NCI-H1105 treated with DMSO at 0.1 percent for 48 hours (cell line): Measurements from ENCODE around the gene METRNL.

ENCODE experiments used
- DNase-seq: peaks from one replicate; lab custom pipeline; 2025; lab: John Stamatoyannopoulos, UW

The METRNL gene

DNA sequence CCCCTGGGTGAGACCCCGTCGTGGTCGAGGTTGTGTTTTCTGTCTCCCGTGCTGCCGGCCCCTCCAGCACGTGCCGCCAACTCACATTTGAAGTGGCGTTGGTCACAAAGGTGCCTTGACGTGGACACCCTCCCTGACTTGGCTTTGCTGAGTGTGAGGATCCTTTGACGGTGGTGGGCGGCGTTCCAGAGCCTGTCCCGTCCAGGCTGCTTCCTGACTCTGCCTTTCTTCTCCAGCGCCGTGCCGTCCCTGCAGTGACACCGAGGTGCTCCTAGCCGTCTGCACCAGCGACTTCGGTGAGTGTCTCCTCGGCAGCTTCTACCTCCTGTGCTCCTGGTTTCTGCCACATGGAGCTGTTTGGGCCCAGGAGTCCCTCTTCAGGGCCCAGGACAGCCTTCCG is 13.5 kb downstream of the METRNL start:
- DNase-seq: no peak

- no peak for DNase-seq
Measured at GRCh38 chr17:83093506-83093905, 14.1 kb downstream of the METRNL start.

DNA sequence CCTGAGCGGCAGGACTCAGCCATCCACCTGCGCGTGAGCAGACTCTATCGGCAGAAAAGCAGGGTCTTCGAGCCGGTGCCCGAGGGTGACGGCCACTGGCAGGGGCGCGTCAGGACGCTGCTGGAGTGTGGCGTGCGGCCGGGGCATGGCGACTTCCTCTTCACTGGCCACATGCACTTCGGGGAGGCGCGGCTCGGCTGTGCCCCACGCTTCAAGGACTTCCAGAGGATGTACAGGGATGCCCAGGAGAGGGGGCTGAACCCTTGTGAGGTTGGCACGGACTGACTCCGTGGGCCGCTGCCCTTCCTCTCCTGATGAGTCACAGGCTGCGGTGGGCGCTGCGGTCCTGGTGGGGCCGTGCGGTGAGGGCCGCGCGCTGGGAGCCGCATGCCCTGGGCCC is 14.9 kb downstream of the METRNL start:
- no peak for DNase-seq

- DNase-seq: no peak
Measured at GRCh38 chr17:83095016-83095415, 15.6 kb downstream of the METRNL start.

DNA sequence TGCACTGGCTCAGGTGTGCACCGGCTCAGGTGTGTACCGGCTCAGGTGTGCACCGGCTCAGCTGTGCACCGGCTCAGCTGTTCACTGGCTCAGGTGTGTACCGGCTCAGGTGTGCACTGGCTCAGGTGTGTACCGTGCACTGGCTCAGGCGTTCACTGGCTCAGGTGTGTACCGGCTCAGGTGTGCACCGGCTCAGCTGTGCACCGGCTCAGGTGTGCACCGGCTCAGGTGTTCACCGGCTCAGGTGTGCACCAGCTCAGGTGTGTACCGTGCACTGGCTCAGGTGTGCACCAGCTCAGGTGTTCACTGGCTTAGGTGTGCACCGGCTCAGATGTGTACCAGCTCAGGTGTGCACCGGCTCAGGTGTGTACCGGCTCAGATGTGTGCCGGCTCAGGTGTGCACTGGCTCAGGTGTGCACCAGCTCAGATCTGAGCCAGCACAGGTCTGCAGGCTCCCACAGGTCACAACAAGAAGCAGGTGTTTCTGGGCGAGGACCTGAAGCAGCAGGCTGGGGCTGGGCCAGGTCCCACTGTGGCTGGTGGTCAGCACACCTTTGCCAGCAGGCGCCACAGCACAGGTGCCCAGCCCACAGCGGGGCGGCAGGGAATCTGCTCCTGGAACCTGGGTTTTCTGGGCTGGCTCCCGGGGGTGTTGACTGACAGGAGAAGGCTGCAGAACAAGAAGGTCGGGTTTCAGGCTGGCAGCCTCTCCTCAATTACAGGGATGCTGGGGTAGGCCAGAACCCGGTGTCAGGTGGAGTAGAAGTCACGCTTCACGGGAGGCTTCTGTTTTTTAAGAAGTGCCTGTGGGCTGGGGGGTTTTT is 17.2 kb downstream of the METRNL start:
- no peak for DNase-seq

DNA sequence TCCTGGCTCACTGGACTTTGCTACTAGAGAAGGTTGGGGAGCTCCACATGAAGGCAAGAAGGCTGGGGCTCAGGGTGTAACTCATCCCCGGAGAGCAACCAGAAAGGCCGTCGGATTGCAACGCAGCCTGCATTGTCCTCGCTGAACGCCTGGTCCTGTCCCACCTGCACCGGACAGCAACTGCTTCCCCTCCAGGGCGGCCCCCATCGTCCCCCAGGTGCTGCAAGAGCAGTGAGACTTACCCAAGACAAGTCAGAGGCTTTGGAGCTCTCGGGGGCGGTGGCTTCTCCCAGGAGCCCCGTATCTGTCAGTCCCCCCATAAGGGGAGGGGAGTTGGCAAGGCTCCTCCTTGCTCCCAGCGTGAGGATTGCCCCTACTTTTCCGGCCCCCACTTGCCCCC is 18.4 kb downstream of the METRNL start:
- no peak for DNase-seq

DNA sequence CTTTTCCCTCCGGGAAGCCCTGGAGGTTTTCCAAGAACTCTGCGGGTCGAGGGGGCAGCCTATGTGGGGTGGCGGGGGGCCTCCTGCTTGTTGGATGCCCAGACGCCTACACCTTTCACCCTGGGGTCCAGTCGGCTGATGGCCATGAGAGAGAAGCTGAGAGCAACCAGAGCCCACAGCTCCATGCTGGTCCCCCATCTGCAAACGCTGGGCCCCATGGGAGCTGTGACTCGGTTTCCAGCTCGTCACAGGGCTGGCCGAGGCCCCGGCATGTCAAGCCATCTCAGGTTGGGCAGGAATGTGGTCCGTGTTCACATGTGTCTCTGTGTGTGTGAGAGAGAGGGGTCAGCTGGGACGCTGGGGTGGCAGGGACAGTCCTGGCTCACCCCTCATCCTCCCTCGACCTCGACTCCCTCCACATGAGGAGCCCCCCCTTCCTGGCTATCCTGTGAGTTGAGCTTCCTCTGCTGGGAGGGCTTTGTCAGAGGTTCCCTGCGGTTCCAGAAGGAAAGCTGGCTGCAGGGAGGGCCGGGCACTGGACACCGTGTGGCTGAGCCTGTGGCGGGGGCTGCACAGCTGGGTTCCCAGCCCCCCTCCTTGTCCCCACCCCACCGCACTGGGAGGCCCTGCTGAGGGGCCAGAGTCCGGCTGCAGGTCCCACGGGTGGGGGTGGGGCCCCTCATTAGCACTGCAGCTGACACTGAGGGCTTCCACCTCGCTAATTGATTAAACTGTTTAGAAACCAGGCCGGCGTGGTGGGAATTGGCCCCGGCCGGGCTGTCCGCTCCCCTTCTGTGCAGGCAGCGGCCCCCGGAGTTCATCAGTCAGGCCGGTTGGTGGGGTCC is 19.1 kb downstream of the METRNL start:
- no peak for DNase-seq

DNA sequence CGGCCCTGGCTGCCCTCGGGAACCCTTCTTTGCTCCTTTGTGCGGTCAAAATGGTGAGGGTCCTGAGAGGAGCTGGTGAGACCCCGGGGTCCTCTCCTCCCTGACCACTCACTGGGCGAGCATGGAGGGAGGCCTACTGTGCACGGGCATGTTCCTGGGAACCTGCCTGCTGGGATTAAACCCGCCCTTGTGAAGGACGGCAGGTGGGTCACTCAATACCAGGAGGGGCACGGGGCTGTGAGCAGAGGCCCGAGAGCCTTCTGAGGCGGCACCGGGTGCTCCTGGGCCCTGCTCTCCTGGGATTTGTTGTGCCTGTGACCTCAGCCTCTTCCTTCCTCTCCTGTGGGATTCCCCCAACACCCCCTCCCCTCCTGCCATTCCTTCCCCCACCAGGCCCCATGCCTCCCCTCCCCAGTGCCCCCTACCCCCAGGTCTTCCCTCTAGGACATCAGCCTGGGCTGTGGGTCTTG is 19.7 kb downstream of the METRNL start:
- DNase-seq: no peak

- peak; percentile 11 for DNase-seq
Measured at GRCh38 chr17:83099570-83100181, 20.3 kb downstream of the METRNL start.

DNA sequence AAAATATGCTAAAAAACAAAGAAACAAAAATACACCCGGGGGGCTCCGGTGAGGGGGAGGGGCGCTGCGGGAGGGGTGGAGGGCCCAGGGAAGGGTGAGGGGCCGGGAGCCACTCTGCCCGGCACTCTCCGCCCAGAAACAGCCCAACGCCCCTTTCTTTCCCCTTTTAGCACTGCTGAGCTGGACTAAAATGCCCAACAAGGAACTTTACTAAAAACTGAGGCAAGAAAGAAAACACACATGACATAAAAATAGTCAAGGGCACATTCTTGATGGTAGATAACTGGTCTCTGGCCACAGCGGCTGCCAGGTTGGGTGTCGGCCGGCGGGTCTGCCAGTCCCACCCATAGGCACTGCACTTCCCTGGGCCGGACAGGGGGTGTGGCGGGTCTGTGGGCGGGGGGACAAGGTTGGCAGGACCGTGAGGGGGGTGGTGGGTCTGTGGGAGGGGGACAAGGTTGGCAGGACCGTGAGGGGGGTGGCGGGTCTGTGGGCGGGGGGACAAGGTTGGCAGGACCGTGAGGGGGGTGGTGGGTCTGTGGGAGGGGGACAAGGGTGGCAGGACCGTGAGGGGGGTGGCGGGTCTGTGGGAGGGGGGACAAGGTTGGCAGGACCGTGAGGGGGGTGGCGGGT is 20.9 kb downstream of the METRNL start:
- DNase-seq: no peak

- peak; percentile 64 for DNase-seq
Measured at GRCh38 chr17:83100853-83101391, 21.5 kb downstream of the METRNL start.

- no peak for DNase-seq
Measured at GRCh38 chr17:83101805-83102480, 22.5 kb downstream of the METRNL start.

DNA sequence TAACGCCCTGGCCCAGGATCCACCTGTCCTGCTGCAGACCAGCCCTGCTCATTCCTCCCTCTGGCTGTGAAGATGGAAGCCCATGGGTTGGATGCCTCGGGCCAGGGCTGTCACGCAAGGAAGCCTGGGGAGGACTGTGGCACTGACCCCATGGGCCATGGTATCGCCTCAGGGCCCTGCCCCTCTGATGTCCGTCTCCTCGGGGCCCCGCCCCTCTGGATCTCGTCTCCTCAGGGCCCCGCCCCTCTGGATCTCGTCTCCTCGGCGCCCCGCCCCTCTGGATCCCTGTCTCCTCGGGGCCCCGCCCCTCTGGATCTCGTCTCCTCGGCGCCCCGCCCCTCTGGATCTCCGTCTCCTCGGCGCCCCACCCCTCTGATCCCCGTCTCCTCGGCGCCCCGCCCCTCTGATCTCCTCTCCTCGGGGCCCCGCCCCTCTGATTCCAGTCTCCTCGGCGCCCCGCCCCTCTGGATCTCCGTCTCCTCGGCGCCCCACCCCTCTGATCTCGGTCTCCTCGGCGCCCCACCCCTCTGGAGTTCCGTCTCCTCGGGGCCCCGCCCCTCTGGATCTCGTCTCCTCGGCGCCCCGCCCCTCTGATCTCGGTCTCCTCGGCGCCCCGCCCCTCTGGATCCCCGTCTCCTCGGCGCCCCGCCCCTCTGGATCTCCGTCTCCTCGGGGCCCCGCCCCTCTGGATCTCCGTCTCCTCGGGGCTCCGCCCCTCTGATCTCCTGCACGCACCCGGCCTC is 24.0 kb downstream of the METRNL start:
- peak; percentile 16 for DNase-seq

GRCh38 chr17:83103943-83104311 is 24.5 kb downstream of the METRNL start:
- DNase-seq: no peak

DNA sequence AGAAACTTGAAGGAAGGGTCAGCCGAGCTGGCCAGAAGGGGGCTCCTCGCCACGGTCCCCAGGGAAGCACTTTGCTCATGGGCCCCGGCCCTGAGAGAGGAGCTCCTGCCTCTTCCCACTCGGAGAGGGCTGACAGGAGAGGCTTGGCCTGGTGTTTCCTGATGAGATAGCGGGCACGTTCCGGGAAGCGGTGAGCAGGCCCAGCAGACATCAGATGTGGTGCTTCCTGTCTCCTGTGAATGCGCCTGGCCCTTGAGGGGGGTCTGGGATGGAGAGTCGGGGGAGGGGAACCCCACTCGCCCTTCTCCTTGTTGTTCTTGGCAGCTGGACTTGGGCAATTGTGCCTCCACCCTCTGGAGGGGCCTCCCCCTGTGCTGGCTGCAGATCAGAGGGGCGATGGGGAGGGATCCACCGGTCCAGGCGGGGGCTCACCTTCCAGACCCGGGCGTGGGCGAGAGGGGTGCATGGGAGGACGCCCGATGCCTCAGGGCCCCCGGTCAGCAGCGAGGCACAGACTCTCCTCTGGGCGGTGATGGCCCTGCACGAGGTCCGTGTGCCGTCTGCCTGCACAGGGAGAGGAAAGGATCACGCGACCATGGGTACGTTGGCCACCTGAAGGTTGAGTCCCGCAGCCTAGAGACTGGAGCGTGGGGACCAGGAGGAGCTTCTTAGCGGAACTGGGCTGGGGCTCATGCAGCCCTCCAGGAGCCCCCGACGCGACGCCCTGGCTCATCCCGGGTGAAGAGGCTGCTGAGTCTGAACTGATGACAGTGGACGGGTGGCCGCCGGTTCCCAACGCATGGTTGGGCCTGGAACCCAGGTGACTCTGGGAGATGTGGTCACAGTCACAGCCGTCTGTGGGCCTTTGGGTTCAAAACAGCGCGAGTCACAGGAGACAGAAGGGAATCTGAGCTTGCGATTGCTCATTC is 25.4 kb downstream of the METRNL start:
- no peak for DNase-seq

GRCh38 chr17:83105512-83105911 is 26.1 kb downstream of the METRNL start:
- DNase-seq: no peak

DNA sequence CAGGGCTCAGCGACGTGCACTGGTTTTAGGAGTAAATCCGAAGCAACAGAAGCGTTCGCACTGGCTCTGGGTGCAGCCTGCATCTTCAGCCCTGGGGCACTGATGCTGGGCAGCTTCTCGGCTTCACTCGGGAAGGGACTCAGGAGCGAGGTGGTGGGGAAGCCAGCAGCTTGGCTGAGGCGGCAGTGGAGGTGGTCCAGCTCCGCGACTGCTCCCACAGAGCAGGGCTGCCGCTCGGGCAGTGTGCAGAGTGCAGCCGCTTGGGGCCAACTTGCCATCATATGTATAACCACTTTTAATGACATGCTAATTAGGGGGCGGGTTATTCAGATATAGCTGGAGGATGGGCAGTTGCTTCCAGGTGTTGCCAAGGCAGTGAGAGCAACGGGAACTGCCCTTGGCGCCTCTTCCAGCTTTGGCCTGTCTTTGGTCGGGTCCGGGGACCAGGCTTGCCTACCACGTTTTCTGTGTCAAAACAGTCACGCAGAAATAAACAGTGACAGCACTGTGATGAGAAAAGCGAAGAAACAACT is 26.7 kb downstream of the METRNL start:
- no peak for DNase-seq

DNA sequence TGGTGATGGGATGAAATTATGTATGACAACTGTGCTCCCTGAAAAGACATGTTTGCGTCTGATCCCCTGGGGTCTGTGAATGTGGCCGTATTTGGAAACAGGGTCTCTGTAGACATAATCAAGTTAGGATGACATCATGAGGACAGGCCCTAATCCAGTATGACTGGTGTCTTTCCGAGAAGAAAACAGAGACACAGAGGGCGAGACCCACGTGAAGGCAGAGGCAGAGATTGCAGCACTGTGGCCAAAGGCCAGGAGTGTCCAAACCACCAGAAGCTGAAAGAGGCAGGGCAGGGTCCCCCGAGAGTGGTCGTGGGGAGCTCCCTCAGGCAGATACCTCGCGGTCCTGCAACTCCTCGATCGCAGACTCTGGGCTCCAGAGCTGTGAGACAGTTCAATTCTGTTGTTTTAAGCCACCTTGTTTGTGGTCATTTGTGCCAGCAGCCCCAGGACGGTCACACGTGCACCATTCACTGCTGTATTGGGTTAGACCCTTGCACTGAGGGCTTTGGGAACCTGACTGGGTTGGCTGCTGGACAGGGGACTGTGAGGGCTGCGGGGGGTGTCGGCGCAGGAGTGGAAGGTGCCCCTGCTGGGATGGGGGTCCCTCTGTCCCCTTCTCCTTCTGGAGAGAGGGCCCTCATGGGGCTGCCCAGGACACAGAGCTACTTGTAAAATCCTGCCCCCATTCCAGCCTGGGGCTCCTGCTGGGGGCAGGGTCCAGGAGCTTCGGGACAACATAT is 27.7 kb downstream of the METRNL start:
- DNase-seq: no peak

- no peak for DNase-seq
Measured at GRCh38 chr17:83107656-83108048, 28.2 kb downstream of the METRNL start.
